Measurements from ENCODE around the gene PKN3. TPM values are rescaled to one million over a fixed set of nuclear protein-coding genes. Genes with fewer than 3 reads are reported as not detected.

The PKN3 gene
- total RNA-seq, 2 donors from 2014 or later: 26.0 to 27.2 TPM

GRCh38 chr9:128743421-128743820 lies 41.1 kb downstream of the PKN3 start:
- Mint-ChIP-seq H3K4me1 (no peaks in the 10 kb centered on the region), H3K9me3 (no peaks in the 10 kb centered on the region), H3K36me3 (ENCODE audit: low read depth) (peaks cover 20% of the 10 kb centered on the region), H3K4me3 (no peak overlapping the region), H3K27ac (no peak overlapping the region), H3K27me3 (ENCODE audit: insufficient read depth) (no peaks in the 10 kb centered on the region)
- no peaks in the 10 kb centered on the region for H3K4me1 ChIP-seq (ENCODE audit: control insufficient read depth, insufficient read depth, low read length)
- WGBS, 2 experiments (ENCODE audit: insufficient coverage in 1 of 2, insufficient read length in 1 of 2): 85% methylated on average over 1 of the region's 1 CpG; no CpG with 5 or more reads in 1 of the 2 experiments
- no peak for DNase-seq
- peaks cover 23% of the 10 kb centered on the region for H3K36me3 ChIP-seq (ENCODE audit: control insufficient read depth, insufficient read depth, low read length)
- no peak overlapping the region for H3K4me3 ChIP-seq (ENCODE audit: low read length)
- no peak overlapping the region for H3K9ac ChIP-seq (ENCODE audit: extremely low read depth, low read length, poor library complexity, severe bottlenecking)
- TF ChIP-seq, protein P1, sequence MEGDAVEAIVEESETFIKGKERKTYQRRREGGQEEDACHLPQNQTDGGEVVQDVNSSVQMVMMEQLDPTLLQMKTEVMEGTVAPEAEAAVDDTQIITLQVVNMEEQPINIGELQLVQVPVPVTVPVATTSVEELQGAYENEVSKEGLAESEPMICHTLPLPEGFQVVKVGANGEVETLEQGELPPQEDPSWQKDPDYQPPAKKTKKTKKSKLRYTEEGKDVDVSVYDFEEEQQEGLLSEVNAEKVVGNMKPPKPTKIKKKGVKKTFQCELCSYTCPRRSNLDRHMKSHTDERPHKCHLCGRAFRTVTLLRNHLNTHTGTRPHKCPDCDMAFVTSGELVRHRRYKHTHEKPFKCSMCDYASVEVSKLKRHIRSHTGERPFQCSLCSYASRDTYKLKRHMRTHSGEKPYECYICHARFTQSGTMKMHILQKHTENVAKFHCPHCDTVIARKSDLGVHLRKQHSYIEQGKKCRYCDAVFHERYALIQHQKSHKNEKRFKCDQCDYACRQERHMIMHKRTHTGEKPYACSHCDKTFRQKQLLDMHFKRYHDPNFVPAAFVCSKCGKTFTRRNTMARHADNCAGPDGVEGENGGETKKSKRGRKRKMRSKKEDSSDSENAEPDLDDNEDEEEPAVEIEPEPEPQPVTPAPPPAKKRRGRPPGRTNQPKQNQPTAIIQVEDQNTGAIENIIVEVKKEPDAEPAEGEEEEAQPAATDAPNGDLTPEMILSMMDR (conservative IDR thresholded peaks at IDR 0.05): no peak
- no peak overlapping the region for H3K27ac ChIP-seq (ENCODE audit: low read depth, low read length)
- no peaks in the 10 kb centered on the region for H3K9me3 ChIP-seq (ENCODE audit: control insufficient read depth, low read length)
- H3K27me3 ChIP-seq (ENCODE audit: control insufficient read depth, insufficient read depth, low read length, poor library complexity, severe bottlenecking): no peaks in the 10 kb centered on the region

DNA sequence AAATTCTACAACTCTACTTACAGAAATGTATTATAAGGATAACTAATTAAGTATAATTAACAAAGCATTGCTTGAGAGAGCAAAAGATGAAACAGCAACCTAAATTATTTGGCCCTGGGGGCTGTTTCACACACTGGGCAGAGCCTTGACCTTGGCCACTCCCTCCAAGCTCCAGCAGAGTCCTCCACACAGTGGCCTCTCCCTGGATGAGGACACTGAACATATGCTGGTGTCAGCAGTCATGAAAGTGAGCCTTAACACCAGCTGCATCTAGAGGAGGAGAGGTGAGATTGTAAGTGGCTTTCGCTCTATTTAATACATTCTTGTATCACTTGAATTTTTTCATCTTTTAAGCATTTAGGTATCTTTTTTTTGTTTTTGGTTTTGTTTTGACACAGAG lies 44.9 kb downstream of the PKN3 start:
- WGBS, 2 experiments (ENCODE audit: insufficient coverage in 1 of 2, insufficient read length in 1 of 2): no CpG with 5 or more reads among the region's 1 CpG
- H3K4me3 ChIP-seq (ENCODE audit: low read length): no peak overlapping the region
- no peak for DNase-seq
- Mint-ChIP-seq H3K27ac (no peak overlapping the region), H3K9me3 (no peaks in the 10 kb centered on the region), H3K4me3 (no peak overlapping the region), H3K4me1 (no peaks in the 10 kb centered on the region), H3K36me3 (ENCODE audit: low read depth) (peaks cover 14% of the 10 kb centered on the region), H3K27me3 (ENCODE audit: insufficient read depth) (no peaks in the 10 kb centered on the region)
- H3K27me3 ChIP-seq (ENCODE audit: control insufficient read depth, insufficient read depth, low read length, poor library complexity, severe bottlenecking): no peaks in the 10 kb centered on the region
- no peak overlapping the region for H3K27ac ChIP-seq (ENCODE audit: low read depth, low read length)
- no peaks in the 10 kb centered on the region for H3K9me3 ChIP-seq (ENCODE audit: control insufficient read depth, low read length)
- H3K36me3 ChIP-seq (ENCODE audit: control insufficient read depth, insufficient read depth, low read length): peaks cover 20% of the 10 kb centered on the region
- no peak overlapping the region for H3K9ac ChIP-seq (ENCODE audit: extremely low read depth, low read length, poor library complexity, severe bottlenecking)
- TF ChIP-seq, protein P1 (conservative IDR thresholded peaks at IDR 0.05): no peak
- no peaks in the 10 kb centered on the region for H3K4me1 ChIP-seq (ENCODE audit: control insufficient read depth, insufficient read depth, low read length)

- Histone ChIP-seq H3K36me3 (ENCODE audit: control insufficient read depth, insufficient read depth, low read length) (peaks cover 31% of the 10 kb centered on the region), H3K9ac (ENCODE audit: extremely low read depth, low read length, poor library complexity, severe bottlenecking) (no peak overlapping the region), H3K9me3 (ENCODE audit: control insufficient read depth, low read length) (no peaks in the 10 kb centered on the region), H3K4me3 (ENCODE audit: low read length) (no peak overlapping the region), H3K4me1 (ENCODE audit: control insufficient read depth, insufficient read depth, low read length) (no peaks in the 10 kb centered on the region), H3K27me3 (ENCODE audit: control insufficient read depth, insufficient read depth, low read length, poor library complexity, severe bottlenecking) (no peaks in the 10 kb centered on the region), H3K27ac (ENCODE audit: low read depth, low read length) (no peak overlapping the region)
- H3K36me3 Mint-ChIP-seq (ENCODE audit: low read depth): peaks cover 15% of the 10 kb centered on the region
- no peak overlapping the region for H3K27ac Mint-ChIP-seq
- H3K4me1 Mint-ChIP-seq: no peaks in the 10 kb centered on the region
- no peaks in the 10 kb centered on the region for H3K9me3 Mint-ChIP-seq
- no peaks in the 10 kb centered on the region for H3K27me3 Mint-ChIP-seq (ENCODE audit: insufficient read depth)
- no peak overlapping the region for H3K4me3 Mint-ChIP-seq
- 93 to 96% methylated on average over 17 to 22 of the region's 22 CpGs for WGBS, 2 experiments (ENCODE audit: insufficient coverage in 1 of 2, insufficient read length in 1 of 2)
- no peak for DNase-seq
- TF ChIP-seq, protein P1 (conservative IDR thresholded peaks at IDR 0.05): no peak
These were observed 48.8 kb downstream of the PKN3 start for GRCh38 chr9:128750926-128751595.
